ENCODE measurements around the gene SAMD4A. TPM values are rescaled to one million over a fixed set of nuclear protein-coding genes. Genes with fewer than 3 reads are reported as not detected.

SAMD4A gene
- total RNA-seq, 1 experiment from 2014 or later: 18.3 TPM

GRCh38 chr14:54538055-54538454 is 28.9 kb upstream of the SAMD4A start:
- H4K20me1 ChIP-seq (ENCODE audit: insufficient read depth): no peaks in the 10 kb centered on the region
- H3K4me2 ChIP-seq: no peak overlapping the region
- TF ChIP-seq EZH2 (IDR thresholded peaks at IDR 0.05; ENCODE audit: low read depth) (no peak), CTCF (conservative IDR thresholded peaks at IDR 0.05) (no peak)
- ChIA-PET POLR2A (ENCODE audit: unreplicated experiment) (interaction anchor here (0.7 kb wide), 1 partner anchor 31 kb away, joined by 4 read pairs; no protein-coding TSS in a partner anchor), CTCF (no interaction called here)
- H3K79me2 ChIP-seq (ENCODE audit: low read depth): no peaks in the 10 kb centered on the region
- H3K36me3 ChIP-seq (ENCODE audit: low read depth): no peaks in the 10 kb centered on the region
- BruUV-seq (replicated peaks): no TSS peak
- DNase-seq: no peak
- intact Hi-C loops (cut with micrococcal nuclease; ENCODE audit: unreplicated experiment): no loop called here
- no peak overlapping the region for H3K27ac ChIP-seq
- H3K27me3 ChIP-seq (ENCODE audit: insufficient read depth, low read depth): no peaks in the 10 kb centered on the region
- H3K9me3 ChIP-seq (ENCODE audit: insufficient read depth, low read depth): no peaks in the 10 kb centered on the region
- H3K4me3 ChIP-seq: no peak overlapping the region
- H3K9me2 ChIP-seq (ENCODE audit: insufficient read depth): no peaks in the 10 kb centered on the region
- no peak overlapping the region for H2AFZ ChIP-seq
- H3K4me1 ChIP-seq (replicated peaks; ENCODE audit: insufficient read depth): no peaks in the 10 kb centered on the region
- H3F3A ChIP-seq (ENCODE audit: insufficient read depth, low read depth): no peaks in the 10 kb centered on the region

- H3K79me2 ChIP-seq (ENCODE audit: low read depth): no peaks in the 10 kb centered on the region
- intact Hi-C loops (cut with micrococcal nuclease; ENCODE audit: unreplicated experiment): no loop called here
- no peaks in the 10 kb centered on the region for H3K4me1 ChIP-seq (replicated peaks; ENCODE audit: insufficient read depth)
- no peak for DNase-seq
- no peaks in the 10 kb centered on the region; the same call in 1 of the 2 replicates for H3K27me3 ChIP-seq (ENCODE audit: insufficient read depth, low read depth)
- ChIA-PET CTCF (no interaction called here), POLR2A (ENCODE audit: unreplicated experiment) (no interaction called here)
- H3K4me2 ChIP-seq: no peak overlapping the region
- H3K27ac ChIP-seq: no peak overlapping the region
- H3K9me3 ChIP-seq (ENCODE audit: insufficient read depth, low read depth): no peaks in the 10 kb centered on the region
- TF ChIP-seq CTCF (conservative IDR thresholded peaks at IDR 0.05): no peak
- TF ChIP-seq EZH2 (IDR thresholded peaks at IDR 0.05; ENCODE audit: low read depth): no peak
- H3F3A ChIP-seq (ENCODE audit: insufficient read depth, low read depth): no peaks in the 10 kb centered on the region
- 0 out of 2 replicates have a peak, but pooled peaks cover 3% of the 10 kb centered on the region for H4K20me1 ChIP-seq (ENCODE audit: insufficient read depth)
- no peaks in the 10 kb centered on the region for H3K36me3 ChIP-seq (ENCODE audit: low read depth)
- no peak overlapping the region for H2AFZ ChIP-seq
- no peaks in the 10 kb centered on the region for H3K9me2 ChIP-seq (ENCODE audit: insufficient read depth)
- no peak overlapping the region for H3K4me3 ChIP-seq
- BruUV-seq (replicated peaks): no TSS peak
Measured at GRCh38 chr14:54547583-54547982, 19.3 kb upstream of the SAMD4A start.

GRCh38 chr14:54548491-54548890 is 18.4 kb upstream of the SAMD4A start:
- Histone ChIP-seq H3F3A (ENCODE audit: insufficient read depth, low read depth) (no peaks in the 10 kb centered on the region), H3K4me2 (no peak overlapping the region), H2AFZ (no peak overlapping the region), H3K36me3 (ENCODE audit: low read depth) (no peaks in the 10 kb centered on the region), H3K79me2 (ENCODE audit: low read depth) (no peaks in the 10 kb centered on the region), H4K20me1 (ENCODE audit: insufficient read depth) (0 out of 2 replicates have a peak, but pooled peaks cover 3% of the 10 kb centered on the region), H3K27me3 (ENCODE audit: insufficient read depth, low read depth) (no peaks in the 10 kb centered on the region; the same call in 1 of the 2 replicates), H3K9me3 (ENCODE audit: insufficient read depth, low read depth) (no peaks in the 10 kb centered on the region), H3K9me2 (ENCODE audit: insufficient read depth) (no peaks in the 10 kb centered on the region), H3K4me1 (replicated peaks; ENCODE audit: insufficient read depth) (no peaks in the 10 kb centered on the region), H3K27ac (no peak overlapping the region), H3K4me3 (no peak overlapping the region)
- intact Hi-C loops (cut with micrococcal nuclease; ENCODE audit: unreplicated experiment): no loop called here
- POLR2A ChIA-PET (ENCODE audit: unreplicated experiment): no interaction called here
- TF ChIP-seq CTCF (conservative IDR thresholded peaks at IDR 0.05) (no peak), EZH2 (IDR thresholded peaks at IDR 0.05; ENCODE audit: low read depth) (no peak)
- CTCF ChIA-PET: interaction anchor here (0.6 kb wide), 1 partner anchor 478 kb away, joined by 3 read pairs; the partner anchor contains the start of gene WDHD1
- no peak for DNase-seq
- BruUV-seq (replicated peaks): no TSS peak

All from PC-9 (cell line).